GM12873 (cell line): Measurements from ENCODE around the gene FRRS1.

ENCODE experiments used
- CTCF ChIP-seq: IDR thresholded peaks from 2 replicates; pipeline ENCODE4 v1.5.1; 2012; ENCODE audit warnings: low read depth, mild to moderate bottlenecking, moderate library complexity, low read length, control low read depth; ENCODE audit not compliant: insufficient read depth; ENCODE audit errors: missing control alignments

The FRRS1 gene

DNA sequence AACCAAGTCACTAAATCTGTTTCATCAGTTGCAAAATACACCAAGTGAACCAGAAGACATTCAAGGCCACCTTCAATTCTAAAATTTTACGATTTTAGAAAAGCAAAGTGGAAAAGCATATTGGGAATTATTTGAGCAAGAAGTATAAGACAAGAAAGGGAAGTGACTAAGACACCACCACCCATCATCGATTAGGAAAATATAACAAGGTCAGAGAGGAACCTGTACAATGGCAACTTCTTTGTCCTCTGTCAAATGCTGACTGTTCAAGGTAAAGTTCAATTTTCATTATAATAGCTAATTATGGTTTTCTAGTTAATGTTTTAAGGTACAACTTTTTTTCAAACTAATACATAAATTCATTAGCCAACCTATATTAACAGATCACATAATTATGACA, 10.8 kb downstream of the FRRS1 start:
- TF ChIP-seq CTCF: no peak

DNA sequence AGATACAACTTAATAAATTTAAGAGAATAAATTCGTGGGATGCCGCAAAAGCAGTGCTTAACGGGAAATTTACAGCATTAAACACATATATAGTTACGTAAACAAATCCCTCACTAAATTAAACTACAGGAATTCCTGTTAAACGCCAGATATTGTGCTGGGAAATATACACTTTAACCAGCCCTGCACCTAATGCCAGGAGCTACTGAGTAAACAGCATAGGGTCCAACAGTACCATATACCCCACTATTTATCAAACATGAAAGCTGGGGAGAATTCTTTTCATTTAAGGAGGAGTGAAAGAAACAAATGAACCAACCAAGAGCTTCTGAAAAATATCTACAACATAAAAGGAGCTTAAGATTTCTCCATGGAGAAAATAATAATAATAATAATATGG, 11.7 kb downstream of the FRRS1 start:
- TF ChIP-seq CTCF: no peak

DNA sequence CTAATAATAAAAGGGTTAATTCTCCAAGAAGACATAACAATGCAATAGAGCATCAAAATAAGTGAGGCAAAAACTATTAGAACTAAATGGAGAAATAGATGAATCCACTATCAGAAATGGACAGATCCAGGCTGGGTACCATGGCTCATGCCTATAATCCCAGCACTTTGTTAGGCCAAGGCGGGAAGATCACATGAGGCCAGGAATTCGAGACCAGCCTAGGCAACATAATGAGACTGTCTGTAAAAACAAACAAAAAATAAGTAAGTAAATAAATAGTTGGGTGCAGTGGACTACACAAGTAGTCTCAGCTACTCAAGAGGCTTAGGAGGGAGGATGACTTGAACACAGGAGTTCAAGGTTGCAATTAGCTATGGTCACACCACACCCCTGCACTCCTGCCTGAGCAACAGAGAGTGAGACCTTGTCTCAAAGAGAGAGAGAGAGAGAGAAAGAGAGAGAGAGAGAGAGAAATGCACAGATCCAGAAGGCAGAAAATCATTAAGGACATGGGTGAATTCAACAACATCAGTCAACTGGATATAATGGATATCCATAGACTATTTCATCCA, 12.3 kb downstream of the FRRS1 start:
- TF ChIP-seq CTCF: no peak

DNA sequence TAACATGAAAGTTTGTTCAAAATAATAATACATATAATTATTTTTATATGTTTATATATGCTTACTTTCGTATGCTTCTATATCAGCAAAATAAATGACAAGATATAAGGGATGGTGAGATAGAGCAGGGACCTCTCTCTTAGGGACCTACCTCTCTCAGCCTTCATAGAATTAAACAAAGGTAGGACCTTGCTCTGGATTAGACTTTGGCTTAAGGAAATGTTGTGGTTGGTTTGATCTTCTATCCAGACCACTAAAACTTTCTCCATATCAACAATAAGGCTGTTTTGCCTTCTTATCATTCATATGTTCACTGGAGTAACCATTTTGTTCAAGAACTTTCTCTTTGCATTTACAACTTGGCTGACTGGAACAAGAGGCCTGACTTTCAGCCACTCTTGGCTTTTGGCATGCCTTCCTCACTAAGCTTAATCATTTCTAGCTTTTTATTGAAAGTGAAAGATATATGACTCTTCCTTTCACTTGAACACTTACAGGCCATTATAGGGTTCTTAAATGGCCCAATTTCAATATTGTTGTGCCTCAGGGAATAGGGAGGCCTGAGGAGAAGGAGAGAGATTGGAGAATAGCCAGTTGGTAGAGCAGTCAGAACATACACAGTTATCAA, 14.4 kb downstream of the FRRS1 start:
- TF ChIP-seq CTCF: no peak

GRCh38 chr1:99749504-99750347, 16.7 kb downstream of the FRRS1 start:
- no peak for TF ChIP-seq CTCF

- no peak for TF ChIP-seq CTCF
Observed at GRCh38 chr1:99748419-99748818, 18.0 kb downstream of the FRRS1 start.

DNA sequence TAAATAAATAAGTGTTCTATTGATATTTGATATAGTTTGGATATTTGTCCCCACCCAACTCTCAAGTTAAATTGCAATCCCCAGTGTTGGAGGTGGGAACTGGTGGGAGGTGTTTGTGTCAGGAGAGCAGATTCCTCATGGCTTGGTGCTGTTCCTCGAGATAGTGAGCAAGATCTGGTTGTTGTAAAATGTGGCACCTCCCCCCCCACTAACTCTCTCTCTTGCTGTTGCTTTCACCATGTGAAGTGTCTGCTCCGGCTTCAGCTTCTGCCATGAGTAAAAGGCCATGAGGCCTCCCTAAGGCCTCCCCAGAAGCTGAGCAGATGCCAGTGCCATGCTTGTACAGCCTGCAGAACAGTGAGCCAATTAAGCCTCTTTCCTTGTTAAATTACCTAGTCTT, 20.8 kb downstream of the FRRS1 start:
- TF ChIP-seq CTCF: no peak
